ENCODE results near the gene FNDC8.

FNDC8 gene

DNA sequence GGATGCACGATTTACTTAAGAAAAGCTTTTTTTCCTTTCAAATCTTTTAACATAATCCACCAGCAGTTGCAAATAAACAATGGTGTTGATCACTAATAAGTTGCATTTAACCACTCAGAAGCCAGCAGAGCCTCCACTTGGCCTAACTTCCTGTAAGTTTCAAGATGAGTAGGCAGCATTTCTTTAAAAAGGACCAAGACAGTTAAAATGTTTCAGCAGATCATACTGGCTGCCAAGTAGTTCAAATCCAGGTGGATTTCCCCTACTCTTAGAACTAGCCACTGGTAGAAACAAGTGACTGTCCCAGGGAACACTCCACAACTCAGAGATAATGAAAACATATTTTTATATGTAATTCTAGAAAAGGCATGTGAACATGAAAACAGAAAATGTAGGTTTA, 40.9 kb upstream of the FNDC8 start:
- Histone ChIP-seq H3K27me3 (ENCODE audit: low read length) (no peaks in the 10 kb centered on the region), H3F3A (ENCODE audit: insufficient read depth) (no peaks in the 10 kb centered on the region), H3K9me3 (ENCODE audit: insufficient read depth, low read length) (no peaks in the 10 kb centered on the region), H3K27ac (ENCODE audit: low read depth, low read length) (no peak overlapping the region), H3K9ac (ENCODE audit: low read length) (no peak overlapping the region), H3K4me2 (ENCODE audit: low read depth, low read length, poor library complexity, severe bottlenecking) (no peak overlapping the region), H3K79me2 (ENCODE audit: insufficient read depth, low read length) (no peaks in the 10 kb centered on the region), H3K9me2 (replicated peaks; ENCODE audit: insufficient read depth, low read length) (no peaks in the 10 kb centered on the region), H3K36me3 (ENCODE audit: low read length) (no peaks in the 10 kb centered on the region), H2AFZ (ENCODE audit: low read depth, low read length, severe bottlenecking) (no peak overlapping the region), H3K4me3 (ENCODE audit: insufficient read depth, low read length, poor library complexity, severe bottlenecking) (no peak overlapping the region), H4K20me1 (ENCODE audit: low read depth, low read length) (no peaks in the 10 kb centered on the region)
- no peak for TF ChIP-seq EZH2phosphoT487 (conservative IDR thresholded peaks at IDR 0.05; ENCODE audit: low read length)
- TF ChIP-seq, protein P1, sequence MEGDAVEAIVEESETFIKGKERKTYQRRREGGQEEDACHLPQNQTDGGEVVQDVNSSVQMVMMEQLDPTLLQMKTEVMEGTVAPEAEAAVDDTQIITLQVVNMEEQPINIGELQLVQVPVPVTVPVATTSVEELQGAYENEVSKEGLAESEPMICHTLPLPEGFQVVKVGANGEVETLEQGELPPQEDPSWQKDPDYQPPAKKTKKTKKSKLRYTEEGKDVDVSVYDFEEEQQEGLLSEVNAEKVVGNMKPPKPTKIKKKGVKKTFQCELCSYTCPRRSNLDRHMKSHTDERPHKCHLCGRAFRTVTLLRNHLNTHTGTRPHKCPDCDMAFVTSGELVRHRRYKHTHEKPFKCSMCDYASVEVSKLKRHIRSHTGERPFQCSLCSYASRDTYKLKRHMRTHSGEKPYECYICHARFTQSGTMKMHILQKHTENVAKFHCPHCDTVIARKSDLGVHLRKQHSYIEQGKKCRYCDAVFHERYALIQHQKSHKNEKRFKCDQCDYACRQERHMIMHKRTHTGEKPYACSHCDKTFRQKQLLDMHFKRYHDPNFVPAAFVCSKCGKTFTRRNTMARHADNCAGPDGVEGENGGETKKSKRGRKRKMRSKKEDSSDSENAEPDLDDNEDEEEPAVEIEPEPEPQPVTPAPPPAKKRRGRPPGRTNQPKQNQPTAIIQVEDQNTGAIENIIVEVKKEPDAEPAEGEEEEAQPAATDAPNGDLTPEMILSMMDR (IDR thresholded peaks at IDR 0.05; ENCODE audit: insufficient read depth, low read length, poor library complexity, severe bottlenecking) = no peak

- H3K9me3 ChIP-seq (ENCODE audit: insufficient read depth, low read length) = no peaks in the 10 kb centered on the region
- H2AFZ ChIP-seq (ENCODE audit: low read depth, low read length, severe bottlenecking) = no peak overlapping the region
- H3K36me3 ChIP-seq (ENCODE audit: low read length) = no peaks in the 10 kb centered on the region
- H3K4me2 ChIP-seq (ENCODE audit: low read depth, low read length, poor library complexity, severe bottlenecking) = no peak overlapping the region
- H3K9ac ChIP-seq (ENCODE audit: low read length) = no peak overlapping the region
- H4K20me1 ChIP-seq (ENCODE audit: low read depth, low read length) = no peaks in the 10 kb centered on the region
- H3K9me2 ChIP-seq (replicated peaks; ENCODE audit: insufficient read depth, low read length) = no peaks in the 10 kb centered on the region
- H3K4me3 ChIP-seq (ENCODE audit: insufficient read depth, low read length, poor library complexity, severe bottlenecking) = no peak overlapping the region
- TF ChIP-seq EZH2phosphoT487 (conservative IDR thresholded peaks at IDR 0.05; ENCODE audit: low read length) = no peak
- TF ChIP-seq, protein P1 (IDR thresholded peaks at IDR 0.05; ENCODE audit: insufficient read depth, low read length, poor library complexity, severe bottlenecking) = no peak
- H3F3A ChIP-seq (ENCODE audit: insufficient read depth) = no peaks in the 10 kb centered on the region
- H3K27ac ChIP-seq (ENCODE audit: low read depth, low read length) = no peak overlapping the region
- H3K27me3 ChIP-seq (ENCODE audit: low read length) = no peaks in the 10 kb centered on the region
- no peaks in the 10 kb centered on the region for H3K79me2 ChIP-seq (ENCODE audit: insufficient read depth, low read length)
These were observed 39.8 kb upstream of the FNDC8 start for GRCh38 chr17:35081638-35082037.

DNA sequence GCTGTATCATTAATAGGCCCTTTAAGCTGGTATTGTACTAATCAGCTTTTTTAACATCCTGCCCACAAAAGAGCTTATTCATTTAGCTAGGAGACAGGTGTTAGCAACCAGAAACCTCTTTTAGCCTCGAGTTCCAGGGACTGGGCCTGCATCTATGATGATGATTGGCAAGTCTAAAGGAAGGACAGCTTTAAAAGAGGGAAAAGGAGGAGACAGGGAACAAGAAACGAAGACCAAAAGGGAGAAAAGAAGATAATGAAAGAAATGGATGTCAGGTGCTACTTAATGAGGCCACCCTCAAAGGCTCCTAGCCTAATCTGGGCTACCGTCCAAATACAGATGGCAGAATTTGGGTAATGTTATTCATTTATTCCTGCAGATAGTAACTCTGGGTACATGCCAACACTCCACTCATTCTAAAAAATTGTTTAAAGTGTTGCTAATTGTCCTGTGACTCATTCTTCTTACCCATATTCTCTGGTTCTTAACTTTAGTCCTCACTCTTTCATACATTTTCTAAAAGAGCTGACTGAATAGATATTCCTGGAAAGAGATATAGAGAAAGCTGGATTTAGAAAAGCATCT, 39.2 kb upstream of the FNDC8 start:
- H2AFZ ChIP-seq (ENCODE audit: low read depth, low read length, severe bottlenecking) = no peak overlapping the region
- H3K9ac ChIP-seq (ENCODE audit: low read length) = no peak overlapping the region
- H4K20me1 ChIP-seq (ENCODE audit: low read depth, low read length) = no peaks in the 10 kb centered on the region
- H3K36me3 ChIP-seq (ENCODE audit: low read length) = no peaks in the 10 kb centered on the region
- no peak overlapping the region for H3K4me2 ChIP-seq (ENCODE audit: low read depth, low read length, poor library complexity, severe bottlenecking)
- no peaks in the 10 kb centered on the region for H3K9me2 ChIP-seq (replicated peaks; ENCODE audit: insufficient read depth, low read length)
- H3F3A ChIP-seq (ENCODE audit: insufficient read depth) = no peaks in the 10 kb centered on the region
- no peaks in the 10 kb centered on the region for H3K9me3 ChIP-seq (ENCODE audit: insufficient read depth, low read length)
- no peak for TF ChIP-seq EZH2phosphoT487 (conservative IDR thresholded peaks at IDR 0.05; ENCODE audit: low read length)
- TF ChIP-seq, protein P1 (IDR thresholded peaks at IDR 0.05; ENCODE audit: insufficient read depth, low read length, poor library complexity, severe bottlenecking) = no peak
- no peak overlapping the region for H3K4me3 ChIP-seq (ENCODE audit: insufficient read depth, low read length, poor library complexity, severe bottlenecking)
- no peaks in the 10 kb centered on the region for H3K27me3 ChIP-seq (ENCODE audit: low read length)
- no peak overlapping the region for H3K27ac ChIP-seq (ENCODE audit: low read depth, low read length)
- no peaks in the 10 kb centered on the region for H3K79me2 ChIP-seq (ENCODE audit: insufficient read depth, low read length)
